Germinal center (tissue), 1 donor: ENCODE data around the gene RBM10.
"Not testable (repeated sequence)": the region's sequence is repeated elsewhere in the genome, so short reads cannot be mapped to it uniquely, and the experiment has no call there.

ENCODE experiments used
- DNase-seq: peaks from one replicate; pipeline ENCODE4 v3.0.0; 2012; ENCODE audit warnings: mixed read lengths, low spot score

Gene RBM10, protein sequence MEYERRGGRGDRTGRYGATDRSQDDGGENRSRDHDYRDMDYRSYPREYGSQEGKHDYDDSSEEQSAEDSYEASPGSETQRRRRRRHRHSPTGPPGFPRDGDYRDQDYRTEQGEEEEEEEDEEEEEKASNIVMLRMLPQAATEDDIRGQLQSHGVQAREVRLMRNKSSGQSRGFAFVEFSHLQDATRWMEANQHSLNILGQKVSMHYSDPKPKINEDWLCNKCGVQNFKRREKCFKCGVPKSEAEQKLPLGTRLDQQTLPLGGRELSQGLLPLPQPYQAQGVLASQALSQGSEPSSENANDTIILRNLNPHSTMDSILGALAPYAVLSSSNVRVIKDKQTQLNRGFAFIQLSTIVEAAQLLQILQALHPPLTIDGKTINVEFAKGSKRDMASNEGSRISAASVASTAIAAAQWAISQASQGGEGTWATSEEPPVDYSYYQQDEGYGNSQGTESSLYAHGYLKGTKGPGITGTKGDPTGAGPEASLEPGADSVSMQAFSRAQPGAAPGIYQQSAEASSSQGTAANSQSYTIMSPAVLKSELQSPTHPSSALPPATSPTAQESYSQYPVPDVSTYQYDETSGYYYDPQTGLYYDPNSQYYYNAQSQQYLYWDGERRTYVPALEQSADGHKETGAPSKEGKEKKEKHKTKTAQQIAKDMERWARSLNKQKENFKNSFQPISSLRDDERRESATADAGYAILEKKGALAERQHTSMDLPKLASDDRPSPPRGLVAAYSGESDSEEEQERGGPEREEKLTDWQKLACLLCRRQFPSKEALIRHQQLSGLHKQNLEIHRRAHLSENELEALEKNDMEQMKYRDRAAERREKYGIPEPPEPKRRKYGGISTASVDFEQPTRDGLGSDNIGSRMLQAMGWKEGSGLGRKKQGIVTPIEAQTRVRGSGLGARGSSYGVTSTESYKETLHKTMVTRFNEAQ

DNA sequence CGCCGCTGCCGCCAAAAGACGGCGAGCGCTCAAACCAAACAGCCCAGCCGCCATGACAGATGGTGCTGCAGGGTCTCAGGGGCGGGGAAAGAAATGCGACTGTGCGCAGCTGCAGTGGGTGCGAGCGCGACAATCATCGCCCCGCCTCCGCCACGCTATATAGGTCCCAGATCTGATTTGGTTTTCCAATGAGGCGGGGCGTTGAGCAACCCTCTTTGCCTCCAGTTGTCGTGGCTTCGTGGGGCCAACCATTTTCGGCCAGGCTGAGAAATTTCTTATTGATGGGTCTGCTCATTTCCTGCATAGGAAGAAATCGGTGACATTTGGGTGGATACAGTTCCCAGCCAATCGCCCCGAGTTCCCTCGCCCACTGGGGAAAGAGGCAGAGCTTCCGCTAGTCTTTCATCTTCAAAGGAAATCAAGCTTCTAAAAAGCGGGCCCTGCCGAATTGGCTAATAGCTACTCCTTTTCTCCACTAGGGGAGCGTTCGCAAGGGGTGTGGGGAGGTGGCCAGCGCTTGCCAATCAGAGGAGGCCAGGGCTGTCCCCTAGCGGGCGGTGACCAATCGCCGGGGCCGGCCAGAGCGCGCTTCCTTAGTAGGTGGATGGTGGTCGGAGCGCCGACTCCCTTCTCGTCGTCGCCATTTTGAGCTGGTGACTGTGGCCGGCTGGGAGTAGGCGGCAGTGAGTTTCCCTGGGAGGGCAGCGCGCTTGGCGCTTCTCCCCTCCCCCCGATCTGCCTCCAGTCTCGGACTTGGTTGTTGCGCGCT is at the start of gene RBM10, which contains the start of gene NDUFB11:
RBM10 (plus strand) TSS at position 596 of the 769 bp plus-strand sequence. CDS start 2,261 bp downstream, outside the sequence.
NDUFB11 (minus strand) TSS at position 77 of the 769 bp plus-strand sequence; CDS start at position 54, 23 bp downstream.
- peak; percentile 90 for DNase-seq

DNA sequence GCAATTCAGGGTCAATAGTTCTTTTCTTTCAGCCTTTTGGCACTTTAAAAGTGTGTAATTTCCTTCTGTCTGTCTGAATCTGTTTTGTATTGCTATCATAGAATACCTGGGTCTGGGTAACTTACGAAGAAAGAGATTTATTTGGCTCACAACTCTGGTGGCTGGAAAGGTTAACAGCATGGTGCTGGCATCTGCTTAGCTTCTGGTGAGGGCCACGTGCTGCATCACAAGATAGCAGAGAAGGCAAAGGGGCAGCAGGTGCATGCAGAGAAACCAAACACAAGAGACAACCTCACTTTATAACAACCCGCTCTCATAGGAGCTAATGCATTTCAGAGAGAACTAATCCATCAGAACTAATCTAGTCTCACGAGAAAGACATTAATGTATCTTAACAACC is 48.0 kb upstream of the RBM10 start:
- no peak for DNase-seq

DNA sequence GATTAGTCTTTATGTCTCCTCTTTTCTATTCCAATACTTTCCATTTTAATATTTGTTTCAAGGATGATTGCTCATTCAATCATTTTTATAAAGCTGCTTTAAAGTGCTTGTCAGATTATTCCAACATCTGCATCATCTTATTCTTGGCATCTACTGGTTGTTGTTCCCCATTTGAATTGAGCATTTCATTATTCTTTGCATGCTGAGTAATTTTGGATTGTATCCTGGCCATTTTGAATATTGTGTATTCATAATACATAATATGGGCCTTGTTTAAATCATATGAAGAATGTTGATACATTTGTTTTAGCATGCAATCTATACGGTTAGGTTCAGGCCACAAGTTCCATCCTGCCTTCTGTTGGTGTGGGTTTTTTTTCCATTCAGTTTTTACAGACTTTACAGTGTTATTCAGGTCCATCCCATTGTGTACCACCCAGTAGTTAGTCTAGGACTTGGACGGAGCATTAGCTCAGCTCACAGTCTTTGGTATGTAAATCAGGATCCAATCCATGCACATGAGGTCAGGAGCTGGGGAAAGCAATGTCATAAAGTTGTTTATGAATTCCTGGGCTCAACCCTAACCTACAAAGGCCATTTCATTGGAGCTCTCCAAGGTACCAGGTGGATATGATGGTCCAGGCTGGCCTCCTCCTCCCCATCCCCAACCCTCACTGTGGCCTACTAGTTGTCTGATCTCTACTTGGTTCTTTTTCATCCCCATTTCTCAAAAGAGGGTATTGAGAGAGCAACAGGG is 46.5 kb upstream of the RBM10 start:
- DNase-seq = no peak

DNA sequence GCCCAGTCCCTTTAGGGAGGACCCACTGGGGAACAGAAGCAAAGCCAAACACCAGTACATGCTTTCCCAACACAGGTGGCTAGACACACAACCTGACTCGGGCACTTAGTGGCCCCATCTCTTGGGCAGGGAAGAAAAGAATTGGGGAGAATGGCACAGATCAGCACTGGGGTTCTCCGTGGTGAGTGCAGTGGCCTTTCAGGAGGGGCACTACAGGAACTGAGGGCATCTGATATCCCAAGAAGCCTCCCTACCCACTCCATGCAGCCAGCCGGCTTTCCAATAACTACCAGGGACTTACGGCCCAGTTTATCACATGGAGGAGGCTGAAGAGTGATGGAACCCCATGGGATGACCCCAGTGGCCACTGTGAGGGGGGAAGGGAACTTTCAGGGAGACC is 43.8 kb upstream of the RBM10 start:
- no peak for DNase-seq

DNA sequence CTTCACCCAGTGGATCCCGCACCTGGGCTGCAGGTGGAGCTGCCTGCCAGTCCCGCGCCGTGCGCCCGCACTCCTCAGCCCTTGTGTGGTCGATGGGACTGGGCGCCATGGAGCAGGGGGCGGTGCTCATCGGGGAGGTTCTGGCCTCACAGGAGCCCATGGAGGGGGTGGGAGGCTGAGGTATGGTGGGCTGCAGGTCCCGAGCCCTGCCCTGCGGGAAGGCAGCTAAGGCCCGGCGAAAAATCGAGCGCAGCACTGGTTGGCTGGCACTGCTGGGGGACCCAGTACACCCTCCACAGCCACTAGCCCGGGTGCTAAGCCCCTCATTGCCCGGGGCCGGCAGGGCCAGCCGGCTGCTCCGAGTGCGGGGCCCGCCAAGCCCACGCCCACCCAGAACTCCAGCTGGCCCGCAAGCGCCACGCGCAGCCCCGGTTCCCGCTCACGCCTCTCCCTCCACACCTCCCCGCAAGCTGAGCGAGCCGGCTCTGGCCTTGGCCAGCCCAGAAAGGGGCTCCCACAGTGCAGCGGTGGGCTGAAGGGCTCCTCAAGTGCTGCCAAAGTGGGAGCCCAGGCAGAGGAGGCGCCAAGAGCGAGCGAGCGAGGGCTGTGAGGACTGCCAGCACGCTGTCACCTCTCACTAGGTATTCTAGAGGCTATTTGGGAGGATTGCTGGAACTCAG is 33.9 kb upstream of the RBM10 start:
- DNase-seq = not testable (repeated sequence)

DNA sequence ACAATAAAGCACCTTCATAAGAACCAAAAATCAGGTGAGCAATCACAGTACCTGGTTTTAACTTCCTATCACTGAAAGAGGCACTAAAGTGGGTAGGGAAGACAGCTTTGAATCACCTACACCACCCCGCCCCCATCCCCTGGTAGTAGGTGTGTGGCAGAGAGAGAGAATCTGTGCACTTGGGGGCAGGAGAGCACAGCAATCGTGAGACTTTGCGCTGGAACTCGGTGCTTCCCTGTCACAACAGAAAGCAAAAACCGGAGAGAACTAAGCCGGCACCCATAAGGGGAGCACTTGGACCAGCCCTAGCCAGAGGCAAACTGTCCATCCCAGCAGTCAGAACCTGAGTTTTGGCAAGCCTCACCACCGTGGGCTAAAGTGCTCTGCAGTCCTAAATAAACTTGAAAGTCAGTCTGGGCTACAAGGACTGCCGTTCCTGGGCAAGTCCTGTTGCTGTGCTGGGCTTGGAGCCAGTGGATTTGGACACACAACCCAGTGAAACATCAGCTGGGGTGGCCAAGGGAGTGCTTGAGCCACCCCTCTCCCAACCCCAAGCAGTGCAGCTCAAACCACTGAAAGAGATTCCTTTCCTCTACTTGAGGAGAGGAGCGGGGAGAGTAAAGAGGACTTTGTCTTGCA is 32.6 kb upstream of the RBM10 start:
- no peak for DNase-seq

DNA sequence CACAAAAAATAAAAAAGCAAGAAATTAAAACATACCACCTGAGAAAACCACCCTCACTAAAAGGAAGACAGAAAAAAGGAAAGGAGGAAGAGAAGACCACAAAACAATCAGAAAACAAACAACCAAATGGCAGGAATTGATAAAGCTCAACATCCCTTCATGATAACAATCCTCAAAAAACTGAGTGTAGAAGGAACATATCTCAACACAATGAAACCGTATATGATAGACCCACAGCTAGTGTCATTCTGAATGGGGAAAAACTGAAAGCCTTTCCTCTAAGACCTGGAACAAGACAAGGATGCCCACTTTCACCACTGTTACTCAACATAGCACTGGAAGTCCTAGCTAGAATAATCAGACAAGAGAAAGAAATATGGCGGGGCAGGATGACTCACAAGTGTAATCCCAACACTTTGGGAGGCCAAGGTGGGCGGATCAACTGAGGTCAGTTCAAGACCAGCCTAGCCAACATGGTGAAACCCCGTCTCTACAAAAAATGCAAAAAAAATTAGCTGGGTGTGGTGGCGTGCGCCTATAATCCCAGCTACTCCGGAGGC is 28.4 kb upstream of the RBM10 start:
- DNase-seq = not testable (repeated sequence)

DNA sequence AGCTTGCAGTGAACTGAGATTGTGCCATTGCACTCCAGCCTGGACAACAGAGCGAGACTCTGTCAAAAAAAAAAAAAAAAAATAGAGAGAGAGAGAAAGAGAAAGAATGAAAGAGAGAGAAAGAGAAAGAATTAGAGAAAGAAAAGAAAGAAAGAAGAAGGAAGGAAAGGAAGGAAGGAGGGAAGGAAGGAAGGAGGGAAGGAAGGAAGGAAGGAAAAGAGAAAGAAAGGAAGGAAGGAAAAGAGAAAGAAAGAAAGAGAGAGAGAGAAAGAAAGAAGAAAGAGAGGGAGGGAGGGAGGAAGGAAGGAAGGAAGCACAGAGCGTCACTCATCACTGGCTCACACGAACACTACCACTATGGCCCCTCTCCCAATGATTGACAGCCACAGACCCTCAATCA is 20.6 kb upstream of the RBM10 start:
- DNase-seq = not testable (repeated sequence)

DNA sequence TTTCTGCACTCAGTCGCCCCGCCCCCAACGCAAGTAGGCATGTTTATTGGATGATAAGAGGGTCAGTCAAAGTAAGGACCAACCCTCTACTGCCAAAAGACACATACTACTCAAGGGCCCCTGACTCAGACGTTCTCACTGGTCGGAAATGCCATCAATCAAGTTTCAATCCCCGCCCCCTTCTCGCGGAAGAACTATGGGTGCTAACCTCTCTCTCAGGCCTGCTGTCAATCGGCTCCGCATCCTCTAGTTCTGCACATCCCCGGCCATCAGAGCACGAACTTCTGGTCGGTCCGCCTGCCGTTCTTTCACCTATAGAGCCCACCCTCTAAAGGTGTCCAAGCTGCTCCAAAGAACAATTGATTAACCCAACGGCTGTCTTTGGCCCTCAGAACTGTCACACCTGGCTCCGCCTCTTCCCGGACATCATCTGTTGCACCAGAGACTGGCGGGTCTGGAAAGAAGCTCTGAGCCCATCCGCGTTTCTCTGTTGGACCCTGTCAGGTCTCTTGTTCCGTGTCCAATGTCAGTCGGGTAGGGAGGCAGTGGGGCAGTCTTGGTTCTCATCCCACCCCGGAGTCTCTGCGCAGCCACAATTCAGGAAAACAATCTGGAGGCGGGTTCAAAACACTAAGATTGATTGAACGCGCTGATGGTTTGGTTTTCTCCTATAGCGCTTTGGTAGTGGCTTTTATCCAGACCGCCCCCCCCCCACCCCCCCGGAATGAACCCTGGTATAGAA is 15.7 kb upstream of the RBM10 start:
- peak; percentile 92 for DNase-seq

DNA sequence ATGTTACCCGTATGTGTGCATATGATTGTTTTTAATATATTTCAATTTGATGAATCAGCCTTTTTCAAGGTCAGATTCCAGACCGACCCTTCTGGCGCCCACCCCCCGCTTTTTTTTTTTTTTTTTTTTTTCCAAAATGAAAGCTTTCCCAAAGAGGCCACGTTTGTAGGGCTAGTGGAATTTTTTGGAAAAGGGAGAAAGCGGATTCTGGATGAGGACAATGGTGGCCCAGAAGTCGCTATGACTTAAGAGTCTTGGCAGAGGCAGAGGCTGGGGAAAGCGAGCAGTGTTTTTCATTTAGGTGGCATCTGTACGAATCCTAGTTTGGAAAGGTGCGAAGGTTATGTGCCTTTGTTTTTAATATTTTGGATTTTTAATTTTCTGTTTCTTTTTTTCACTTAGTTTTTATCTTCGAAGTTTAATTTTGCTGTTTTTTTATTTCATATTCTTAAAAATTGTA is 15.1 kb upstream of the RBM10 start:
- DNase-seq = no peak

DNA sequence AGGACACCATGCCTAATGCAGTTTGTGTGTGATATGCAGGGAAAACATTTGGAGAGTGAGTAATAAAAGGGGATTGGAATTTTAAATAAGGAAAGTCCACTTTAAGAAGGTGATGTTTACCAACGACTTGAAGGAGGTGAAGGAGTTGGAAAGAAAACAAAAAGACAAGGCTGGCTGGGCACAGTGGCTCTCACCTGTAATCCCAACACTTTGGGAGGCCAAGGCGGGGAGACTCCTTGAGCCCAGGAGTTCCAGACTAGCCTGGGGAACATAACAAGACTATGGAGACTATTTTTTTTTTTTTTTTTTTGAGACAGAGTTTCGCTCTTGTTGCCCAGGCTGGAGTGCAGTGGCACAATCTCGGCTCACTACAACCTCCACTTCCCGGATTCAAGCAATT is 11.5 kb upstream of the RBM10 start:
- DNase-seq = no peak

DNA sequence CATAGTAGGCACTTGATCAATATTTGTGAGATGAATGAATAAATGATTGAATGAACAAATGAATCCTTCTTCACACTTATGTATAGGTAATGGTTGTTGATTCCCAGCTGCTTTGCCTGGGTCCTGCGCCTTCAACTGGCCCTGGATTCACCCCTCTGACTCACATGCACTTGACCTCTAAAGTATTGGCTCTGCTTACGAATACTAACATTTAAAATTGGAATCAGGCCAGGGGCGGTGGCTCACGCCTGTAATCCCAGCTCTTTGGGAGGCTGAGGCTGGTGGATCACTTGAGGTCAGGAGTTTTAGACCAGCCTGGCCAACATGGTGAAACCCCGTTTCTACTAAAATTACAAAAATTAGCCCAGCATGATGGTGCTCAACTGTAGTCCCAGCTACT is 9.4 kb upstream of the RBM10 start:
- not testable (repeated sequence) for DNase-seq

DNA sequence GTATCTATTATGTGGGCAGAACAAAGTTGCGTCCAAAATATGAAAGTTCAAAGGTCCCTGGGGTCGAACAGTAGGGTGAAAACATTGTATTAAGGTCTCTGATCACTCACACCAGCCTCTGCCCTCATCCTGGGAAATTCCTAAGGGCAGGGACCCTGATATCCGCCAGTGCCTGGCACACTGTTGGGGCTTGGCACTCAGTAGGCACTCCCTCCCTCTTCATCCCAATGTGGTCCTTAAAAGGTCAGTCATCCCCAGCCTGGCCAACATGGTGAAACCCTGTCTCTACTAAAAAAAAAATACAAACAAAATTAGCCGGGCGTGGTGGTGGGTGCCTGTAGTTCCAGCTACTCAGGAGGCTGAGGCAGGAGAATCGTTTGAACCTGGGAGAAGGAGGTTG is 6.8 kb upstream of the RBM10 start:
- DNase-seq = no peak

DNA sequence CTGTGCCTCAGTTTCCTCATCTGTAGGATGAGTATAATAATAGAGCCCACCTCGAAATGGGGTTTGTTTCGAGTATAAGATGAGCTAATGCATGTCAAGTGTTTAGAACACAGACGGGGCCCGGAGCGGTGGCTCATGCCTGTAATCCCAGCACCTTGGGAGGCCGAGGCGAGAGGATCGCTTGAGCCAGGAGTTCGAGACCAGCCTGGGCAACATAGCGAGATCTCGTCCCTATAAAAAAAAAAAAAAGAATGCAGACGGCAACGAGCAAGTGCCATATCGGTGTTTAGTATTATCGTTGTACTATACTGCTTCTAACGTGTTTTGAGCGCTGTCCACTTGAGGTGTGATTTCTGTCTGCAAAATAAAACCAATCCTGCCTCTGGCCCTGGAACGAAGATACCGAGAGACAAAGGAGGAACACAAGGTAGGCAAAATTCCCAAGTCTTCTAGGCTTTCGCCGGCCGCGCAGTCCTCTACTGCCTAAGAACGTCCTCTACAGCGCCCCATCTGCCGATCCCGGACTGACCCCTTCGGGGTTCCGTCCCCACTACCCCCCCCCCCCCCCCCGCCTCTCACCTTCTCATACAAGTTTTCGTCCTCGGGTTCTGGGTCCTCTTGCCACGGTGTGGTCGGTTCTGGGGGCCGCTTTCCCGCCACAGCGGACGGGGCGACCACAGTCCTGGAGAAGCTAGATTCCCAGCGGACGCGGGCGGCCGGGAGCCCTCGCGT is 961 bp upstream of the RBM10 start:
- DNase-seq = peak; percentile 58

DNA sequence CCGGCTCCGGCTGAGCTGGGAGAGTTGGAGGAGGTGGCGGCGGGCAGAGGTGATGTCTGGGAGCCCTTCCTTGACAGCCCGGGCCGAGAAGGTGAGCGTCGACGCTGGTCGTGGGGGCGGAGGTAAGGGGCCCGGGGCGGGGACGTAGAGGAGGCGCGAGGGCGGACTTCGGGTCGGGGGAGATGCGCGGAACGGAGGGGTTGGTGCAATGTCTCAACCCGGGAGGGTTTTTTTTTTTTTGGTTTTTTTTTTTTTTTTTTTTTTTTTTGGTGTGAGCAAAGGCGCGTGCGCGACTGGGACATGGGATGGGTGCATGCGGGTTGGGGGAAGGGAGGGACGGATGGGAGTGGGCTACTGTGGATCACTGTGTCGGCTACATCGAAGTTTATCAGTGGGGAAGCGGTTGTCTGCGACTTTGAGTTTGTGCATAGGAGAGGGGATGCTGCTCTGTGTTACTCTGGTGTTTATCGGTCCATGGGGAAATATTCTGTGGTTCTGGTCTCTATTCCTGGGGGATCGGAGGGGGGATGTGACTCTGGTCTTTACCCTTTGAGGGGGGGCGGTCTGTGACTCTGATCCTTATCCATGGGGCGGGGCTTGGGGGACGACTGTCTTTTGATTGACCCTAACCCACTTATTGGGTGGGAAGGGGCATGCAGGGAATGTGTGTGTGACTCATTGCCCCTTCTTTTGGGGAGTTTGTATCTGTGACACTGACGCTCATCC is 537 bp downstream of the RBM10 start:
- DNase-seq = peak; percentile 40

DNA sequence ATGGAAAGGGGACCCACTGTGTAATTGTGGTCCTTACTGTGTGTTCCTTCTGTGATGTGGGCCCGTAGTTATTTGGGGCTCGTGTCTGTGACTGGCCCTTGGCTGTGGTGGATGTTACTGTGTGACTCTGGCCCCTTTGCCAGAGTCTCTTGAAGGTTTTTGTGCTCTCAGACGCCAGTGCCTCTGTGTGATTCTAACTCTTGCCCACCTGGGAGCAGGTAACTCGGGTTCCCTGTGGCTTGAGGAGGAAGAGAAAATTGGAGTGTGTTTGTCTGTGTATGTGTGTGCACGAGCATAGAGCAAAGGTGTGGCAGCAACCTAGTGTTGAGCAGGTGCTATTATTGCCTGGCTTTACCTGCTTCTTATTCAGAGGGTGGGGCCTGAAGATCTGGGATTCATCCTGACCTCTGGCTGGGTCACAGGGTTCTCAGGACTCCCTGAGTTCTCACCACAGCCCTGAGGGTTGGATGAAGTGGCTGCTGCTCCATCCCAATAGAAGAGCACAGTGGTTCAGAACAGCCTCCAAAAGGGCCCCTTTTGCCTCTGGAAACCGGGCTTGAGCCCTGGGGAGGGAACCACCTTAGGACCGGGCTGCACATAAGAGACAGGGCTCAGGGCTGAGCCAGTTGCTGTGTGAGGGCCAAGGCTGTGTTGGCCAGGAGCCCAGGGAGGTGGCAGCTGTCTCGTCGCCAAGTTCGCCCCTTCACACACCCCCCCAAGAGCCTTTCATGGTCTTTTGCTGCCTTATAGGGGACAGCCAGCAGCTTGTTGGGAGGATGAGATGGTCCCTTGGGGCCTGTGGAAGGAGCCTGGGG is 1.3 kb downstream of the RBM10 start:
- DNase-seq = no peak
